Thyroid gland (tissue), 4 donors: ENCODE results near the gene TMEM50A. TPM values are rescaled to one million over a fixed set of nuclear protein-coding genes. Genes with fewer than 3 reads are reported as not detected.
"Not testable (repeated sequence)": the region's sequence is repeated elsewhere in the genome, so short reads cannot be mapped to it uniquely, and the experiment has no call there.

Source experiments
- DNase-seq, 2 donors: peaks; one replicate each; pipeline ENCODE4 v3.0.0-alpha.2; 2019
- H3K27ac ChIP-seq, 3 donors: fragments of 200-600 bp; sonication (generic); 1 replicate in 2 of 3; 2 replicates in 1 of 3; pipeline ENCODE4 v1.5.1; 2016 to 2019; ENCODE audit warnings: mild to moderate bottlenecking in 1 of 3, moderate library complexity in 1 of 3
- H3K27me3 ChIP-seq: fragments of 200-600 bp; sonication (generic); one replicate; pipeline ENCODE4 v1.5.1; 2019
- H3K36me3 ChIP-seq, 2 donors: fragments of 200-600 bp; sonication (generic); one replicate each; pipeline ENCODE4 v1.5.1; 2016 to 2019
- H3K4me1 ChIP-seq, 2 donors: fragments of 200-600 bp; sonication (generic); one replicate each; pipeline ENCODE4 v1.5.1; 2017 to 2019
- H3K4me3 ChIP-seq, 3 donors: fragments of 200-600 bp; sonication (generic); replicated peaks in 1 of 3; 1 replicate in 2 of 3; 2 replicates in 1 of 3; pipeline ENCODE4 v1.5.1; 2016; ENCODE audit warnings: mild to moderate bottlenecking in 1 of 3
- H3K9me3 ChIP-seq: fragments of 200-600 bp; sonication (generic); one replicate; pipeline ENCODE4 v1.5.1; 2017
- POLR2A ChIP-seq, 2 donors: fragments of 450-650 bp; IDR thresholded peaks; one replicate each; pipeline ENCODE4 v1.6.1; 2017; ENCODE audit warnings: antibody characterized with exemption in 2 of 2, mild to moderate bottlenecking in 2 of 2, moderate library complexity in 1 of 2
- WGBS, 2 donors: methylation state at CpG; one replicate each; pipeline ENCODE4 v1.1.5; 2017; 5-methylcytosine and 5-hydroxymethylcytosine counted together
- intact Hi-C: fragments of 100-400 bp; cut with DNase I; formaldehyde crosslinking; loops from one replicate; pipeline ENCODE4 v1.15.1; 2023
- total RNA-seq, 4 donors: library from RNA; depleted of rRNA; stranded (reverse); fragments of >200 nt; gene quantifications; one replicate each; pipeline ENCODE4 v1.2.3, GENCODE V29; 2016
- TF ChIP-seq, protein P1 (sequence below), 6 experiments: fragments of 200-600 bp in 3 of 6; fragments of 450-650 bp in 3 of 6; sonication (generic) in 3 of 6; IDR thresholded peaks; one replicate each; pipeline ENCODE4 v1.5.1; 2016 to 2019; ENCODE audit warnings: antibody characterized with exemption in 6 of 6, mild to moderate bottlenecking in 2 of 6, inconsistent platforms in 1 of 6, moderate library complexity in 1 of 6

Gene TMEM50A
- total RNA-seq, 4 donors from 2014 or later = 66.4 to 89.2 (median 78.5) TPM

DNA sequence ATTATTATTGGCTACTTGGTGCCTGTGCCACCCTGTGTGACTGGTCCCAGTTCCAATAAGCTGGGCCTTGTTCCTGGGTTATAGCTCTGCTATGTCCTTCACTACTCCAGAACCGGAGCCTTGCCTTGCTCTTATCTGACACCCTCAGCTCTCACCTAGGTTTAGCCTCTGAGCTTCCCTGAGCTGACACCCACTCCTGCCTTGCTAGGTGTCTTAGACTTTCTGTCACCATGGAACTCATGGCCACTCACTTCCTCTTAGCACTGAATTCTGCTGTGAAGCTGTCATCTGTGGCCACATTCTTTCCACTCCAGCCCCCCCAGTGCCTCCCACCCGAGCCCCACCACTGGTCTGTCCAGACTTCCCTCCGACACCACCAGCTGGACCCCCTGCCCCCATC lies 51.6 kb downstream of the TMEM50A start:
- H3K36me3 ChIP-seq, H3K9me3 ChIP-seq, H3K27ac ChIP-seq, H3K4me1 ChIP-seq, H3K4me3 ChIP-seq, DNase-seq, H3K27me3 ChIP-seq, intact Hi-C loops: not testable (repeated sequence)
- 77 to 96% methylated on average over 3 of the region's 3 CpGs for WGBS, 2 donors

DNA sequence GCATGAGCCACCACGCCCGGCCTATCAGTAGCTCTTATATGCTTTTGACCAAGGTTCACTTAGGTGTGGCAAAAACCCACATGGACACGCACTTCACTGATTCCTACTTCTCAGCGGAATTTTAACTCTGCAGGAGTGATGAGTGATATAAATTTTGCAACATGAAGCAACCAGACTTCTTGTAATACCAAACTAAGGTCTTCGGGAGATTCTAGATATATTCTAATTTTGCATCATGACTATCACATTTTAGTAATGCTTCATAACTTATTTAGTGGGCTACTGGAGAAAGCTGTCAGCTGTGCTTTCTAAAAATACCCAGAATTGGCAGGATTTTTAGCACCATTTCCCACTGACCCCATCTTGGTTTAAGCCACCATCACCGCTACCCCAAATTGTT lies 54.7 kb downstream of the TMEM50A start:
- Histone ChIP-seq H3K4me1 (no peaks in the 10 kb centered on the region), H3K27ac (no peak overlapping the region), H3K9me3 (no peaks in the 10 kb centered on the region), H3K36me3 (no peaks in the 10 kb centered on the region), H3K27me3 (no peaks in the 10 kb centered on the region), H3K4me3 (no peak overlapping the region)
- no peak for DNase-seq
- TF ChIP-seq POLR2A (IDR thresholded peaks at IDR 0.05) = no peak
- TF ChIP-seq, protein P1, sequence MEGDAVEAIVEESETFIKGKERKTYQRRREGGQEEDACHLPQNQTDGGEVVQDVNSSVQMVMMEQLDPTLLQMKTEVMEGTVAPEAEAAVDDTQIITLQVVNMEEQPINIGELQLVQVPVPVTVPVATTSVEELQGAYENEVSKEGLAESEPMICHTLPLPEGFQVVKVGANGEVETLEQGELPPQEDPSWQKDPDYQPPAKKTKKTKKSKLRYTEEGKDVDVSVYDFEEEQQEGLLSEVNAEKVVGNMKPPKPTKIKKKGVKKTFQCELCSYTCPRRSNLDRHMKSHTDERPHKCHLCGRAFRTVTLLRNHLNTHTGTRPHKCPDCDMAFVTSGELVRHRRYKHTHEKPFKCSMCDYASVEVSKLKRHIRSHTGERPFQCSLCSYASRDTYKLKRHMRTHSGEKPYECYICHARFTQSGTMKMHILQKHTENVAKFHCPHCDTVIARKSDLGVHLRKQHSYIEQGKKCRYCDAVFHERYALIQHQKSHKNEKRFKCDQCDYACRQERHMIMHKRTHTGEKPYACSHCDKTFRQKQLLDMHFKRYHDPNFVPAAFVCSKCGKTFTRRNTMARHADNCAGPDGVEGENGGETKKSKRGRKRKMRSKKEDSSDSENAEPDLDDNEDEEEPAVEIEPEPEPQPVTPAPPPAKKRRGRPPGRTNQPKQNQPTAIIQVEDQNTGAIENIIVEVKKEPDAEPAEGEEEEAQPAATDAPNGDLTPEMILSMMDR (IDR thresholded peaks at IDR 0.05) = no peak
- 97 to 98% methylated on average over 6 of the region's 6 CpGs for WGBS, 2 donors
- intact Hi-C loops = no loop called here

DNA sequence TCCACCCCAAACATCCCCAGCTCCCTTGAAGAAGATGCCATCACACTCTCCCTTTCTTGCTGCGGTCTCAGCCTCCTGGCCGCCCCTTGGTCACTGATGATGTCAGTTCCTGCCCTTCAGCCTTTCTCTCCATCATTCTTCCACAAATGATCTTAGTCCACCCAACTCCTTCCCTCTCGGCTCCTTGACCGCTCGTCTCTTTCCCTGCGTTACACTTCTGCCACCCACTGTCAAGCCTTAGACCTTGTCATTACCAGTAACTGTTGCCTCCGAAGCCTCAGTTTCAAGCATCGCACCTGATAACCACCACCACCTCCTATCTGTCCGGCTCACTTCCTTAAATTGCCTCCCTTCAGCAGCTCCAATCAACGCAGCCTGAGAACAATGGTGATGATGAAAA lies 59.4 kb downstream of the TMEM50A start:
- DNase-seq = not testable (repeated sequence)

DNA sequence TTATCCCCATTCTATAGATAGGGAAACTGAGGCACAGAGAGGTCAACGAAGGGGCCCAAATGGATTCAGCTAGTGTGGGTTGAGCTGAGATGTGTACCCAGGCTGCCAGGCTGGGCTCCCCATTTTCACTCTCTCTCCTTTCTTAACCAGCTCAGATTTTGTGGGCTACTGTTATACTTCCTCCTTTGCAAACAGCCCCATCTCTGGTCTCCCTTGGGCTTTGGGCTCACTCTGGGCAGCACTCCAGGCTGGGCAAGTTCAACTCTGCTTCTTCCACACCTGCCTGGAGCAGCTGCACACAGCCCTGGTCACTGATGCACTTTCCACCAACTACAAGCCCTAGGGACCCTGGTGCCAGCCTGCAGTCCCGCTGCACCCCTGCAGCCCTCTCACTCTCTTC lies 59.9 kb downstream of the TMEM50A start:
- H3K9me3 ChIP-seq, DNase-seq, intact Hi-C loops, H3K36me3 ChIP-seq, H3K4me3 ChIP-seq, H3K27me3 ChIP-seq, H3K4me1 ChIP-seq, H3K27ac ChIP-seq: not testable (repeated sequence)
- no CpG with 5 or more reads among the region's 2 CpGs for WGBS, 2 donors

More for the DNA sequence above, 59.4 kb downstream of the TMEM50A start:
- 58 to 65% methylated on average over 5 to 6 of the region's 10 CpGs for WGBS, 2 donors
- H3K9me3 ChIP-seq, H3K27me3 ChIP-seq, H3K4me3 ChIP-seq, intact Hi-C loops, H3K36me3 ChIP-seq, H3K27ac ChIP-seq, H3K4me1 ChIP-seq: not testable (repeated sequence)

DNA sequence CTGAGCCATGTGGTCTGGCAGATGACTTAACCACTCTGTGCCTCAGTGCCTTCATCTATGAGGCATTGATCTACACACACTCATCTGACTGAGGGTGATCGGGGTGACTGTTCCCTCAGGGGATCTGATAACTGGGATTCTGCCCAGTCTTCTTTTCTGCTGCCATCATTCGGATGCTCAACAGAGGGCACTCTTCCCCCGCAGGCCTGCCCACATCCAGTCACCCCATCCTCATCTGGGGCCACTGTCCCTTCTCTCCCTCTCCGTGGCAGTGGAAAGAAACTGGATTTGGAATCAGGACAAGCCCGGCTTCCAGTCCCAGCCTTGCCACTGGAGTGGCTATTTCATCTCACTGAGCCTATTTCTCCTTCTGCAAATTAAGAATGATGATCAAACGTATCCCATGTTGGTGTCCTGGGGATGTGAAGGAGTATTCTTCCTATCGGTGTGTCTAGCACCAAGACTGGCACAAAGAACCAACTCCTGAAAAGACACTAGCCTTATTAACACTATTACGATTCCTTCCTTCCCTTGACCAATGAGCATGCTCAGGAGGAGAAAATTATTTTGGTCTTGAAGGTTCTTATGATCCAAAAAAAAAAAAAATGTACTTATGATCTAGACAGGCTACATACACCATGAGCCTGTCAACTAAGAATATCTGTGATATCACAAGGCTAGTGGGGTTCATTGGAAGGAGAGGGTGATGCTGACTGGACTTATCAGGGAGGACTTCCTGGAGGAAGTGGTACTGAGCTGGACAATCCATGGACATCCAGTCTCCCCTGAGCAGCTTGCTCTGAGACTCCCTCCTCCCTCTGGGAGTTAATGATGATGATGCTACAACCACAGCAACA lies 65.0 kb downstream of the TMEM50A start:
- not testable (repeated sequence) for H3K27me3 ChIP-seq, H3K27ac ChIP-seq, H3K4me1 ChIP-seq, H3K36me3 ChIP-seq, H3K4me3 ChIP-seq, H3K9me3 ChIP-seq
- 22 to 48% methylated on average over 5 to 7 of the region's 8 CpGs for WGBS, 2 donors
- DNase-seq = peak; percentile 12 to 16
- TF ChIP-seq, protein P1 (IDR thresholded peaks at IDR 0.05) = peak in 3 of 6 experiments; percentile 19 to 36 (median 34)
- intact Hi-C loops = loop anchor here (10.0 kb wide), 1 partner anchor 402 kb away; the partner anchor contains the start of gene SELENON

DNA sequence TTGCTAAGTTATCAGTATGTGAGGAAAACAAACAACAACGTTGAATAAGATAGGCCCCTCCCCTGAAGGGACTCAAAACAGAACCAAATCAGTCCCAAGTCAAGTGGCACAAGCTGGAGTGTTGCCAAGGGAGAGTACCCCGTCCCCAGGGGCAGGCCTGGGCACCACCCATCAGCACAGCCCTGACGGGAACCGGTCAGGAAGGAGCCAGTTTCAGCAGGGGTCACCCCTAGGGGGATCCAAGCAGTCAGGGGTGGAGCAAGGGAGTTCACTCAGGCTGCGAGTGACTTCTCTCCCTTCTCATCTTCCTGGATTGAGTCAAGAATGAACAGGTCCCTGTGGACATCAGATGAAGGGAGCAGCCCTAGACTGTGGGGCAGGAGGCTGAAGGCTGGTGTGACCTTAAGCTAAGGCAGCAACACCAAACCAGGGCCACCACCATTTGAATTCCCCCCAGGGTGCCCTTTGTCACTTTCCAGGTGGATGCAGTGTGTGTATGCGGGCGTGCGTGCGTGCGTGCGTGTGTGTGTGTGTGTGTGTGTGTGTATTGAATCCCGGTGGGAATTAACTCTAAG lies 67.7 kb downstream of the TMEM50A start:
- H3K27me3 ChIP-seq, DNase-seq, H3K27ac ChIP-seq, H3K36me3 ChIP-seq, H3K4me3 ChIP-seq, H3K4me1 ChIP-seq, H3K9me3 ChIP-seq: not testable (repeated sequence)
- intact Hi-C loops = loop anchor here (5.0 to 10.0 kb wide), 2 partner anchors 116 to 399 kb away; partner anchors contain the start of gene SELENON
- WGBS, 2 donors = 64 to 76% methylated on average over 8 of the region's 12 CpGs

DNA sequence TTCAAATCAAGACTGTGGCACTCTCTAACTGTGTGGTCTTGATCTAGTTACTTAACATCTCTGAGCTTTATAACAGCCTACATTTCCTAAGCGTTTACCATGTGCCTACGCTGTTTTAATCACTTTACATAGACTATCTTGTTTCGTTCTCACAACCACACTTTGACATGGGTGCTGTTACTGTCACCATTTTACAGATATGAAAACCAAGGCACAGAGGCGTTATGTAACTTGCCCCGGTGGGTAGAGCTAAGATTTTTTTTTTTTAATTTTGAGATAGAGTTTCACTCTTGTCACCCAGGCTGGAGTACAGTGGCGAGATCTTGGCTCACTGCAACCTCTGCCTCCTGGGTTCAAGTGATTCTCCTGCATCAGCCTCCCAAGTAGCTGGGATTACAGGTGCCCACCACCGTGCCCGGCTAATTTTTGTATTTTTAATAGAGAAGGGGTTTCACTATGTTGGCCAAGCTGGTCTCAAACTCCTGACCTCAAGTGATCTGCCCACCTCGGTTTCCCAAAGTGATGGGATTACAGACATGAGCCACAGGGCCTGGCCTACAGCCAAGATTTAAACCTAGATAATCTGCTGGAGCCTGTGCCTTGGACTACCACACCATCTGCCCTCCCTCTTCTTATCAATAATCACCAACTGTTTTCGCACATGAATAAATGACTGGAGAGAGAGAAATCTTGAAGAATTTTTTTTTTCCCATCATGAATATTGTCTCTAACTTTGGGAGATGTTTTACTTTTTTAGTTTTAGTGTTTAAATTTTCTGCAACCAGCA lies 71.7 kb downstream of the TMEM50A start:
- DNase-seq, H3K27me3 ChIP-seq, H3K36me3 ChIP-seq, H3K4me3 ChIP-seq, H3K27ac ChIP-seq, H3K9me3 ChIP-seq, H3K4me1 ChIP-seq: not testable (repeated sequence)
- intact Hi-C loops = loop anchor here (5.0 to 10.0 kb wide), 2 partner anchors 112 to 395 kb away; partner anchors contain the start of gene SELENON
- 88 to 96% methylated on average over 10 of the region's 10 CpGs for WGBS, 2 donors

Other genes with a start within 250 kb of the TMEM50A start
- gene SYF2, start 105.8 kb upstream of the TMEM50A start, total RNA-seq = 10 to 100 TPM; 41.1 to 94.9 (median 57.9) TPM
- gene RSRP1, start 90.9 kb upstream of the TMEM50A start, total RNA-seq = 100 to 1,000 TPM; 140 to 294 (median 152) TPM
- not detected for gene RHD, start 65.8 kb upstream of the TMEM50A start, total RNA-seq
- gene RHCE, start 82.5 kb downstream of the TMEM50A start, total RNA-seq = 1 to 10 TPM in 1 of 4 donors, under 1 TPM in 2, not detected in 1; 0.33 to 1.5 (median 0.39) TPM
- 10 to 100 TPM; 25.6 to 31.8 (median 28.7) TPM for gene MACO1, start 92.6 kb downstream of the TMEM50A start, total RNA-seq
- 10 to 100 TPM; 25.1 to 40.9 (median 34.4) TPM for gene LDLRAP1, start 205.3 kb downstream of the TMEM50A start, total RNA-seq